Measurements from ENCODE around the gene OPCML. TPM values are rescaled to one million over a fixed set of nuclear protein-coding genes. Genes with fewer than 3 reads are reported as not detected.

Gene OPCML
- total RNA-seq, 1 donor from 2014 or later = not detected

- Histone ChIP-seq H3K27ac (no peak overlapping the region), H3K36me3 (no peaks in the 10 kb centered on the region), H3K4me1 (no peaks in the 10 kb centered on the region), H3K9me3 (peaks cover 0 to 3% of the 10 kb centered on the region in 2 donors), H3K27me3 (no peaks in the 10 kb centered on the region), H3K4me3 (no peak overlapping the region)
- TF ChIP-seq CTCF (IDR thresholded peaks at IDR 0.05) = no peak
- intact Hi-C loops (cut with DNase I) = no loop called here
- DNase-seq (ENCODE audit: low spot score in 2 of 2) = no peak
Observed at GRCh38 chr11:132626446-132626845, 905.9 kb downstream of the OPCML start.

- H3K27me3 ChIP-seq = no peaks in the 10 kb centered on the region
- H3K4me1 ChIP-seq = no peaks in the 10 kb centered on the region
- intact Hi-C loops (cut with DNase I) = no loop called here
- no peak for DNase-seq (ENCODE audit: low spot score in 2 of 2)
- no peak overlapping the region for H3K27ac ChIP-seq
- H3K9me3 ChIP-seq = no peaks in the 10 kb centered on the region
- no peak for TF ChIP-seq CTCF (IDR thresholded peaks at IDR 0.05)
- no peak overlapping the region for H3K4me3 ChIP-seq
- no peaks in the 10 kb centered on the region for H3K36me3 ChIP-seq
Observed at GRCh38 chr11:132623511-132623910, 908.8 kb downstream of the OPCML start.

GRCh38 chr11:132621976-132622580, 910.2 kb downstream of the OPCML start:
- no peak for TF ChIP-seq CTCF (IDR thresholded peaks at IDR 0.05)

GRCh38 chr11:132620423-132620822, 911.9 kb downstream of the OPCML start:
- H3K4me1 ChIP-seq = no peaks in the 10 kb centered on the region
- no peak overlapping the region for H3K4me3 ChIP-seq
- H3K9me3 ChIP-seq = no peaks in the 10 kb centered on the region
- H3K27me3 ChIP-seq = no peaks in the 10 kb centered on the region
- H3K27ac ChIP-seq = no peak overlapping the region
- intact Hi-C loops (cut with DNase I) = no loop called here
- no peak for DNase-seq (ENCODE audit: low spot score in 2 of 2)
- no peak for TF ChIP-seq CTCF (IDR thresholded peaks at IDR 0.05)
- no peaks in the 10 kb centered on the region for H3K36me3 ChIP-seq

More at GRCh38 chr11:132621976-132622580, 910.2 kb downstream of the OPCML start:
- no peak overlapping the region for H3K4me3 ChIP-seq
- no peaks in the 10 kb centered on the region for H3K4me1 ChIP-seq
- no peaks in the 10 kb centered on the region for H3K36me3 ChIP-seq
- H3K9me3 ChIP-seq = no peaks in the 10 kb centered on the region
- intact Hi-C loops (cut with DNase I) = no loop called here
- H3K27me3 ChIP-seq = no peaks in the 10 kb centered on the region
- DNase-seq (ENCODE audit: low spot score in 2 of 2) = no peak
- no peak overlapping the region for H3K27ac ChIP-seq

GRCh38 chr11:132610791-132611190, 921.5 kb downstream of the OPCML start:
- DNase-seq (ENCODE audit: low spot score in 2 of 2) = no peak
- Histone ChIP-seq H3K27ac (no peak overlapping the region), H3K9me3 (no peaks in the 10 kb centered on the region), H3K36me3 (no peaks in the 10 kb centered on the region), H3K4me3 (no peak overlapping the region), H3K27me3 (no peaks in the 10 kb centered on the region), H3K4me1 (no peaks in the 10 kb centered on the region)
- intact Hi-C loops (cut with DNase I) = no loop called here
- no peak for TF ChIP-seq CTCF (IDR thresholded peaks at IDR 0.05)

GRCh38 chr11:132610216-132610615, 922.1 kb downstream of the OPCML start:
- H3K36me3 ChIP-seq = no peaks in the 10 kb centered on the region
- no peak overlapping the region for H3K4me3 ChIP-seq
- no peaks in the 10 kb centered on the region for H3K9me3 ChIP-seq
- intact Hi-C loops (cut with DNase I) = no loop called here
- DNase-seq (ENCODE audit: low spot score in 2 of 2) = no peak
- no peaks in the 10 kb centered on the region for H3K27me3 ChIP-seq
- no peaks in the 10 kb centered on the region for H3K4me1 ChIP-seq
- TF ChIP-seq CTCF (IDR thresholded peaks at IDR 0.05) = no peak
- H3K27ac ChIP-seq = no peak overlapping the region
